ENCODE data around the gene TRIM10. TPM values are rescaled to one million over a fixed set of nuclear protein-coding genes. Genes with fewer than 3 reads are reported as not detected.
A peak's percentile ranks its signal among the peaks of the same experiment; 100 is the strongest.

The TRIM10 gene
- total RNA-seq, 3 donors from 2014 or later = 3.9 to 7.8 (median 5.3) TPM

- intact Hi-C loops (cut with DNase I, micrococcal nuclease) = loop anchor here in 1 of 2 donors (10.0 kb wide), 1 partner anchor 286 kb away; no protein-coding TSS in a partner anchor
- ATAC-seq (peak; percentile 86), DNase-seq (peak in 1 of 3 donors; percentile 81)
- Histone ChIP-seq H3K36me3 (ENCODE audit: low read depth) (no peaks in the 10 kb centered on the region), H3K9me3 (no peaks in the 10 kb centered on the region), H3K4me3 (no peak overlapping the region), H3K4me1 (ENCODE audit: low read depth) (peaks cover 17% of the 10 kb centered on the region)
- peak; percentile 92 for TF ChIP-seq CTCF (IDR thresholded peaks at IDR 0.05)
Observed at GRCh38 chr6:30130887-30131862, 29.8 kb downstream of the TRIM10 start.

DNA sequence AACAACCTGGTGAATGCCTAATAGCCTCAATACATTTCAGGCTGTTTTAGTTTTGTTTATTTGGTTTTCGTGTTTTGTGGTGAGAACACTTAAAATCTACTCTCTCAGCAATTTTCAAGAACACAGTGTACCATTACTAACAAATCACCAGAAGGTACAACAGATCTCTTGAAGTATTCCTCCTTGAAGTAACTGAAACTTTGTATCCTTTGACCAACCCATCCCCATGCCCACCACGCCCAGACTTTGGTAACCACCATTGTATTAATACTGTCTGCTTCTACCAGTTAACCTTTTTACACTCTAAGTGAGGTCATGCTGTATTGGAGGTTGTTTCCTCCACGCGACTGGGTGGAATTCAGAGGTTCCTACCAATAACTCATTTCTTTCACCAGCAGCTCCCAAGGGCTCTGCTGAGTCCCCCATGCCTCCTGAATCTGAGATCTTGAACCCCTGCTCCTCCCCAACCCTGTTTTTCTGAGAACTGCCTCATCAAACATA is 30.8 kb downstream of the TRIM10 start:
- H3K4me3 ChIP-seq = no peak overlapping the region
- no peaks in the 10 kb centered on the region for H3K9me3 ChIP-seq
- H3K4me1 ChIP-seq (ENCODE audit: low read depth) = peaks cover 17% of the 10 kb centered on the region
- DNase-seq = no peak
- no peak for TF ChIP-seq CTCF (IDR thresholded peaks at IDR 0.05)
- intact Hi-C loops (cut with DNase I, micrococcal nuclease) = loop anchor here in 1 of 2 donors (10.0 kb wide), 1 partner anchor 285 kb away; no protein-coding TSS in a partner anchor
- peak; percentile 52 for ATAC-seq
- no peaks in the 10 kb centered on the region for H3K36me3 ChIP-seq (ENCODE audit: low read depth)

GRCh38 chr6:30129265-30130178 is 31.5 kb downstream of the TRIM10 start:
- peak; percentile 76 for ATAC-seq
- H3K4me1 ChIP-seq (ENCODE audit: low read depth) = peaks cover 17% of the 10 kb centered on the region
- H3K9me3 ChIP-seq = no peaks in the 10 kb centered on the region
- no peak overlapping the region for H3K4me3 ChIP-seq
- DNase-seq = no peak
- intact Hi-C loops (cut with DNase I, micrococcal nuclease) = loop anchor here in 1 of 2 donors (10.0 kb wide), 1 partner anchor 285 kb away; no protein-coding TSS in a partner anchor
- no peak for TF ChIP-seq CTCF (IDR thresholded peaks at IDR 0.05)
- H3K36me3 ChIP-seq (ENCODE audit: low read depth) = no peaks in the 10 kb centered on the region

DNA sequence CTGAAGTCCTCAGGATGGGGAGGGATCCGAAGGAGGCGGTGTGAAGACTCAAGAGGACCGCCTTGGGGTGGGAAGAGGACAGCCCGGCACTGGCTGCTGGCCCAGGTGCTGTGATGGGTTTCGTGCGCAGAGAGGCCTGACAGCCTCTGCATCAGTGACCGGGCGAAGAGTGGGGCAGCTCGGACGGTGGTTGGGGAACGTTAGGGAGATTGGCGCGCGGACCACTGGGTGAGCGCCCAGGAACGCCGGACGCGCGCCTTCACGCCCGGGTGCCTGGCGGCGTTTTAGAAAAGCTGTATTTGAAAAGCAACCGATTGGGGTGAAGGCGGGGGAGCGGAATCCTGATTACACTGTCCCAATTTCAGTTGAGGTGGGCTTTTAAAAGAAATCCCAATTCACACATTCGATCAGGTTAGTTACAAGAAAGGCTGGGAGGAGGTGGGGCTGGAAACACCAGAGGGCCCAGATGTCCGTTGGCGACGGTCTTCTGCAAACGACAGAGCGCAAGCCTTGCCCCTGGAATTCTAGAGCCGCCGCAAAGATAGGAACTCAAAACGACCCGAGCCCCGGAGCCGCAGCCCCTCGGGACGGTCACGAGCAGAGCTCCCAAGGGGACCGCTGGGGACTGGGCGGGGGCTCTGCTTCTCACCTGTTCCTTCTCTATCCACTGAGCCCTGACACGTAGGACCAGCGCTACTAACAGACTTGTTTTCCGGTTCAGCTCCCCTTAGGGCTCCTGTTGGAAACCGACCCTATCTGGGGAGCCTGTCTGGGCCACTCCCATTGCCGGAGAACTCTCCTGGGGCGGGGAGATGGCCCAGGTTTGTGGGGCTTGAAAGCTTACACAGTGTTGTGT is 33.5 kb downstream of the TRIM10 start:
- ATAC-seq = no peak
- intact Hi-C loops (cut with DNase I, micrococcal nuclease) = no loop called here
- no peak for TF ChIP-seq CTCF (IDR thresholded peaks at IDR 0.05)

More for the DNA sequence above, 33.5 kb downstream of the TRIM10 start:
- Histone ChIP-seq H3K36me3 (ENCODE audit: low read depth) (no peaks in the 10 kb centered on the region), H3K9me3 (no peaks in the 10 kb centered on the region), H3K4me1 (ENCODE audit: low read depth) (peaks cover 26% of the 10 kb centered on the region), H3K4me3 (no peak overlapping the region)
- no peak for DNase-seq
